ENCODE measurements around the gene OR2AT4.

Gene OR2AT4

DNA sequence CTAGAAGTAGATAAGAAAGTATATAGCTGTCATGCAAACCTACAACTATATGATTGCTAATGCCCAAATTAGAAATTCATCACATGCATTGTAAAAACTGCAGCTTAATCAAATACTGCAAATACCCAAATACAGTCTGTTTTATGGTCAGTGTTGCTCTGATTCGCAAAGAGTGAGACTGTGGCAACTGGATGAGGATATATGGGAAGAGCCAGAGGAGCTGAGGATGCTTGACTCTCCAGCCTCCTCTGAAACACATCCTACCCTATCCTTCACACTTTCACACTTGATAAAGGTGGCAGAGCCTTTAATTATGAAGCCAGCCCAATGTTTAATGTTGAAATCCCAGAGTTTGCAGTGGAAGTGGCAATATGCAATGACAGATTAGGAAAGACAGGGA is 21.9 kb upstream of the OR2AT4 start:
- TF ChIP-seq GATA3 (IDR thresholded peaks at IDR 0.05; ENCODE audit: low read depth, low read length), result no peak
- no peak for TF ChIP-seq GATA2 (IDR thresholded peaks at IDR 0.05; ENCODE audit: low read depth, low read length)

DNA sequence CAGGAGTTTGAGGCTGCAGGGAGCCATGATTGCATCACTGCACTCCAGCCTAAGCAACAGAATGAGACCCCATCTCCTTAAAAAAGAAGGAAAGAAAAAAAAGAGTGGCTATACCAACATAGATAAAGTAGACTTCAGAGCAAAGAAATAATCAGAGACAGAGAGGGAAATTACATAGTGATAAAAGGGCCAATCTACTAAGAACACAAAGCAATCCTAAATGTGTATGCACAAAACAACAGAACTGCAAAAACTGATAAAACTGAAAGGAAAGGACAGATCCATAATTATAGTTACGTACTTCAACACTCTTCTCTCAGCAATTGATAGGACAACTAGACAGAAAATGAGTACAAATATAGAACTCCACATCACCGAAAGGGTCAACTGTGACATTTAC is 17.8 kb upstream of the OR2AT4 start:
- TF ChIP-seq GATA3 (IDR thresholded peaks at IDR 0.05; ENCODE audit: low read depth, low read length) (no peak), GATA2 (IDR thresholded peaks at IDR 0.05; ENCODE audit: low read depth, low read length) (no peak)

DNA sequence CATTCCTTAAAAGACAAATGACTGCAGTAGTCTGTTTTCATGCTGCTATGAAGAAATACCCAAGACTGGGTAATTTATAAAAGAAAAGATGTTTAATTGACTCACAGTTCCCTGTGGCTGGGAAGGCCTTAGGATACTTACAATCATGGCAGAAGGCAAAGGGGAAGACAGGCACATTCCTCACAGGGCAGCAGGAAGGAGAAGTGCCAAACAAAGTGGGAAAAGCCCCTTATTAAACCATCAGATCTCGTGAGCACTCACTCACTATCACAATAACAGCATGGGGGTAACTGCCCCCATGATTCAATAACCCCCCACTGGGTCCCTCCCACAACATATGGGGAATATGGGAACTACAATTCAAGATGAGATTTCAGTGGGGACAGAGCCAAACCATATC is 16.4 kb upstream of the OR2AT4 start:
- TF ChIP-seq GATA3 (IDR thresholded peaks at IDR 0.05; ENCODE audit: low read depth, low read length) (no peak), GATA2 (IDR thresholded peaks at IDR 0.05; ENCODE audit: low read depth, low read length) (no peak)

DNA sequence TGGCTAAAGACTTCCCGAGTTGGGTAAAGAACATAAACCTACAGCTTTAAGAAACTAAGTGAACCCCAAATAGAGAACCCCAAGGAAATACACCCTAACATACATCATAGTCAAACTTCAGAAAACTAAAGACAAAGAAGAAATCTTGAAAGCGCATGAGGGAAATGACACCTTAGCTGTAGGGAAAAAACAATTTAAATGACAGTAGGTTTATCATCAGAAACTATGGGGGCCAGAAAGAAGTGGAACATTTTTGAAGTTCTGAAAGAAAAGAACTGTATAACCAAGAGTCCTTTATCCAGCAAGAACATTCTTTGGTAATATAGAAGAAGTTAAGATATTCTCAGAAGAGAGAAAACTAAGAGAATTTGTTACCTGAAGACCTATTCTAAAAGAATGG is 15.5 kb upstream of the OR2AT4 start:
- TF ChIP-seq GATA2 (IDR thresholded peaks at IDR 0.05; ENCODE audit: low read depth, low read length), result no peak
- TF ChIP-seq GATA3 (IDR thresholded peaks at IDR 0.05; ENCODE audit: low read depth, low read length), result no peak

DNA sequence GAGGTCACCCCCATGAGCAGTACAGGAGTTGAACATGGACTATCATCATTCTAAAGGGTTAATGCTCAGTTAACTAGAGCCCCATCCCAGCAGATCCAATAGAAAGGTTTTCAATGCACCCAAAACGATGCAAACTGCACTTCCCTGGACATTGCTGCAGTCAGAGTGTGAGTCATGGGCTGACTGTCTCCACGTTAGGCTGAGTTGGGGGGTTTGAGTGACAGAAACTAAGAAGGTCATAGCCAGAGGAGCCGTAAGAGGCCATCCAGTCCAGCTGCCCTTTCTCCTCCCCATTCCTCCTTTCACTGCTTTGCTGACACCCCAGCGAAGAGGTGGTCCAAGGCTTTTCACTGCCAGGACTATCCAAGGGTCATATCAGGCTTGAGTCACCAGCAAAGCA is 10.5 kb upstream of the OR2AT4 start:
- no peak for TF ChIP-seq GATA3 (IDR thresholded peaks at IDR 0.05; ENCODE audit: low read depth, low read length)
- no peak for TF ChIP-seq GATA2 (IDR thresholded peaks at IDR 0.05; ENCODE audit: low read depth, low read length)

DNA sequence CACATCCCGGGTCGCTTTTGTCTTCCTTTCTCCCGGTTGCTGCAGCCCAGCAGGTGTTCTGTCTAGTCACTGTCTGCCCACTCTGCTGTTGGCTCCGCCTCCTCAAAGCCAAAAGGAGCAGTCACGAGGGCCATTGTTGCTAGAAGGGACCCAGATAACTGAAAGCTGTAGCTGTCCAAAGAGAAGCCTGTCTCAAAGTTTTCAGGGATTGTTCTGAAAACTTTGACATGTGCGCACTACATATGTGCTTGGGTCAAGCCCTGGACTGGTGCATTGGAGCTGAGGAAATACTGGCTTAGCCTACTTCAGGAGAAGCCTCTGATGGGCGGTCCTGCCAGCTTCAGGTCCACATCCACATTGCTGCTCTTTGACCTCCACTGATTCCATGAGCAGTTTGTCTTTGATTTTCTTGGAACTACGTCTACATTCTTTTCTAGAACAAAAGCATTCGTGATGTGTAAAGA is 8.8 kb upstream of the OR2AT4 start:
- TF ChIP-seq GATA2 (IDR thresholded peaks at IDR 0.05; ENCODE audit: low read depth, low read length) (no peak), GATA3 (IDR thresholded peaks at IDR 0.05; ENCODE audit: low read depth, low read length) (no peak)

DNA sequence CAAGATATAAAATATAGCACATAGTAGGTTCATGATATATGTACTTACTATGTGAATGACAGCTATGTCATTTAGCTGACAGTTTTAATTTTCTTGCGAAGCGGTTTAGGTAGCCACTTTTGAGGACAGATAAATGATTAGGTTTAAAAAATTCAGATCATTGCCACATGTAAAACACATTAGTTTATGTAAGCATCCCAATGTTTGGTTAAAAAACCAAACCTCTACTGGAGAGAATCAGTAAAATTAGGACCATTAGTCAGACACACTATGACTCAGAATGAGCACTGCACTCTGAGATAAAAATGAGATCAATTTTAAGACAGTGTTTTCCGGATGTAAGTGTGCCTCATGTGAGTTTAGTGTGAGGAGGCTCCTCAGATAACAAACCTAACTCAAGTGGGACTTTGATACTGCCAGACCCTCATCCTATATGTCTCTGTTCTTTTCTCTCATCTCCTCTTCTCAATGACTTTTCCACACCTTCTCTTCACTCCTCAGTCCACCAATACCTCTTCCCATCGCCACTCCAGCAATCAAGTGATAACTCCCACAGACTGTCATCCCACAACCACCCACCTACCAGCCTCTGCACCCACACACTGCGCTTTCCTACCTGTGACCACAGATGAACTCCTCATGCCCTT is 6.8 kb upstream of the OR2AT4 start:
- TF ChIP-seq GATA2 (IDR thresholded peaks at IDR 0.05; ENCODE audit: low read depth, low read length) (no peak), GATA3 (IDR thresholded peaks at IDR 0.05; ENCODE audit: low read depth, low read length) (no peak)

DNA sequence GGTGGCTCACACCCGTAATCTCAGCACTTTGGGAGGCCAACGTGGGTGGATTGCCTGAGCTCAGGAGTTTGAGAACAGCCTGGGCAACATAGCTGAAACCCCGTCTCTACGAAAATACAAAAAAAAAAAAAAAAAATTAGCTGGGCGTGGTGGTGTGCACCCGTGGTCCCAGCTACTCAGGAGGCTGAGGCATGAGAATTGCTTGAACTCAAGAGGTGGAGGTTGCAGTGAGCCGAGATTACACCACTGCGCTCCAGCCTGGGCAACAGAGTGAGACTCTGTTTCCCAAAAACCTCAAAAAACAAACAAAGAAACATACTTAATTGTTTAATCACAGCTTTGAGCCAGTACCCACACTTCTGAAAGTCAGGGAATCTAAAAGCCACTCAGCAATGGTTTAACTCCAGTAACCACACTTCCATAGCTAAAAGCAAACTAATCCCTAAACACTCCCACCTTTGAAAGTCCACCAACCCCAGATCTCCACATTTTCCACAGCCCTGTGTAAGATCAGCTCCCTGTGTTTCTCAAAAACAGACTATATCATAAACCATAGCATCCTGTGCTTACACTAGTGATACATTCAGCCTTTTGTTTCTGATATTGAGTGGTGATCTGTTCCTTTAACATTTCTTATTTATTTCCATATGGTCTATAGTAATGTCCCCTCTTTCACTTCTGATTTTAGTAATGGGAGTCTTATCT is 4.9 kb upstream of the OR2AT4 start:
- TF ChIP-seq GATA2 (IDR thresholded peaks at IDR 0.05; ENCODE audit: low read depth, low read length), result no peak
- TF ChIP-seq GATA3 (IDR thresholded peaks at IDR 0.05; ENCODE audit: low read depth, low read length), result no peak

DNA sequence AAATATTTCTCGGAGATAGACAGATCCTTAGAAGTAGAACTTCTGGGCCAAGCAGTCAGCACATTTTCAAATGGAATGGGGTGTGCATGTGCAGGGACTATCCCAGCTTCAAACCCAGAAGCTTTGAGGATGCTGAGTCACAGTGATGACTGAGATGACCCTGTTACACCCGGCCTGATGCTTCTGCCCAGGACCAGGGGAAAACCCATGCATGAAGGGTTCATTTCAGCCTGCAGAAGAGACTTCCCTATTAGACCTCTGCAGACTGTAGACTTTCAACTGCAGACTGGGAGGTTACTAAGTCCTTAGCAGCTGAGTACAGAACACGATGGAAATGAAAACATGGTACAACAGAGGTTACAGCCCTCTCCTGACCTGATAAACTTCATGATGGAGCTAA is 3.6 kb upstream of the OR2AT4 start:
- TF ChIP-seq GATA3 (IDR thresholded peaks at IDR 0.05; ENCODE audit: low read depth, low read length), result no peak
- no peak for TF ChIP-seq GATA2 (IDR thresholded peaks at IDR 0.05; ENCODE audit: low read depth, low read length)

DNA sequence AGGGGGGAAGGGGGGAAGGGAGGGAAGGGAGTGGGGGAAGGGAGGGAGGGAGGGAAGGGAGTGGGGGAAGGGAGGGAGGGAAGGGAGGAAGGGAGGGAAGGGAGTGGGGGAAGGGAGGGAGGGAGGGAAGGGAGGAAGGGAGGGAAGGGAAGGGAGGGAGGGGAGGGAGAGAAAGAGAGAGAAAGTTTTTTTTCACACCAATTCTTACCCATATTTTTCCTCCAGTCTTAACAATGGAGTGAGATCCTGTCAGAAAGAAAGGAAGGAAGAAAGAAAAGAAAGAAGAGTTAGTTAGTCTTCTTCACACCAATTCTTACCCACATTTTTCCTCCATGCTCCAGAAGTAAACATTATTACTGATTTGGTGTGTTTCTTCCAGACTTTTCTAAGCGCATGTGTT is 3.0 kb upstream of the OR2AT4 start:
- TF ChIP-seq GATA2 (IDR thresholded peaks at IDR 0.05; ENCODE audit: low read depth, low read length), result no peak

DNA sequence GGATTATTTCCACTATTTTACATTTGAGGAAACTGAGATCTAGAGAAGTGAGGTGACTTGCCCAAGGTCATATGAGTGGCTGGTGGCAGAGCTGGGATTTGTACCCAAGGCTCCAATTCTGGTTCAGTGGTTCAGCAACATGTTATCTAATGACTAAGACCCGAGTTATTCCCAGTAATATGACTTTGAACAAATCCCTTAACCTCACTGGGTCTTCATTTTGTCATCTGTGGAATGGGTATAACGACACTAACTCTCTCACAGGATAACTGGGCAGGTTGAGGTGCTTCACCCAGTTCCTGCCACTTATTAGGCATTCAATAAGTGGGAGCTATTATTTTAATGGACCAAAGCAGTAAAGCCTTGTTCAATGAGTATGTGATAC is 489 bp upstream of the OR2AT4 start:
- TF ChIP-seq GATA3 (IDR thresholded peaks at IDR 0.05; ENCODE audit: low read depth, low read length) (no peak), GATA2 (IDR thresholded peaks at IDR 0.05; ENCODE audit: low read depth, low read length) (no peak)

DNA sequence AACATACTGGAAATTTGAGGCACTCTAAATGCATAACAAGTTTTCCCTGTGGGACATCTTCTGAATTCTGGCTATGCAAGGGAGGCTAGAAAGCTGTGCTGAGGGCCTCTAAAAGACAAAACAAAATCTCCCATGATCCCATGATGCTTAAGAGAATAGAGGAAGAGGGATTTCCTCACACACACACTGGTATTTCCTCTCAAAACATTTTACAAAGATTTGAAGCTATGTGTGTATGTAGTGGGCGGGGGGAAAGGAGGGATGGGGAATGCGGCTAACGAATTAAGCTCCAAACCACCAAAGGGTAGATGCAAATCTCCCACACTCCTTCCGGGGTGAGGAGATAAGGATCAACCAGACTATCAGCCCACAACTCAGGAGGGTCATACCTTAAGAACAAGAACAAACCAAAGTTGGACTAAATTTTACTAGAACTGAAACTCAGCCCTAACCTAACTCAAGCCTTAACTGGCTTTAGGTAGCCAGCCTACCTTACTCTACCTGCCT is 6.0 kb downstream of the OR2AT4 start:
- TF ChIP-seq GATA2 (IDR thresholded peaks at IDR 0.05; ENCODE audit: low read depth, low read length) (no peak), GATA3 (IDR thresholded peaks at IDR 0.05; ENCODE audit: low read depth, low read length) (no peak)

DNA sequence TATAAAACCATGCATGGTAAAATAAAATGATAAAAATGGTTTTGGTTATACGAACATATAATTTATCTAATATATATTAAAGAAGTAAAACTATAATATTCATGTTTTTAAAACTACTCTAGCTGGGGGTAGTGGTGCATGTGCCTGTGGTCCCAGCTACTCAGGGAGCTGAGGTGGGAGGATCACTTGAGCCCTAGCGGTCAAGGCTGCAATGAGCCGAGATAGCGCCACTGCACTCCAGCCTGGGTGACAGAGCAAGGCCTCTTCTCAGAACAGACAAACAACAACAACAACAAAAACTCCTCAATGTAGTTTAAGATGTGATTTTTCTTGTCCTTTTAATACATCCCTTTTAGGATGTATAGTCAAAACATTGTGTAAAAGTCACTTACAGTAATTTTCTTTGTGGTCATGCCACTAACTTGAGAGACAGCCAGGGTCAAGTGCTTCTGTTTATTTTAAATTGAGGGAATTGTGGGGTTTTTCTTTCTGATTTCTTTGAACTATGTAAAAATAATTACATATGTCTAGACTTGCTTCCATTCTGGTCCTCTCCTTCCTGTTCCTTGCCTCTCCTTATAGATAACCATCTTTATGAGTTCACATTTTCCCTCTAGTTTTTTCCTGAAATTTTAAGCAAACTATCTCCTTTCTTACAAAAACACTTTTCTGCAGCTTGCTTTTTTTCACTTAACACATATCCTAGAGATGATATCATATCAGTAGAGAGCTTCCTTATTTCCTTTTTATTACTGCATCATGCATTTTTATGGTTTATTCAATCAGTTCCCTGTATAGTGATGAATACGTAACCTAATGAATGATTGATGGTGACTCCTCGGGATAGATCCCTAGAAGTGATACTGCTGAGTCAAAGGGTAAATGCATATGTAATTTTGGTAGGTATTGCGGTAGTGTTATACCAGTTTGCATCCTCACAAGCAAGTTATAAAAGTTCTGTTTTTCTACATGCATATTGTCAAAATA is 9.1 kb downstream of the OR2AT4 start:
- TF ChIP-seq GATA3 (IDR thresholded peaks at IDR 0.05; ENCODE audit: low read depth, low read length) (no peak), GATA2 (IDR thresholded peaks at IDR 0.05; ENCODE audit: low read depth, low read length) (no peak)

DNA sequence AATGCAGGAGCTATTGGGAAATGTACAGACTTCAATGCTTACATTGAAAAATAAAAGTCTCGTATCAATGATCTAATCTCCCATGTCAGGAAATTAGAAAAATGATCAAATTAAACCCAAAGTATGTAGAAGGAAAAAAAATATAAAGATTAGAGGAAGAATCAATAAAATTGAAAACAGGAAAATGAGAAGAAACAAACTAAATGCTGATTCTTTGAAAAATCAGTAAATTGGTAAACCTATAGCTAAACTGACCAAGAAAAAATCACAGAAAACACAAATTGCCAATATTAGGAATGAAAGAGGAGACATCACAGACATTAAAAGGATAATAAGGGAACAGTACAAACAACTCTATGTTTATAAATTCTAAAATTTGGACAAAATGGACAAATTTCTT is 11.8 kb downstream of the OR2AT4 start:
- no peak for TF ChIP-seq GATA2 (IDR thresholded peaks at IDR 0.05; ENCODE audit: low read depth, low read length)
- no peak for TF ChIP-seq GATA3 (IDR thresholded peaks at IDR 0.05; ENCODE audit: low read depth, low read length)

All from SH-SY5Y (cell line).